GM20000 (cell line): ENCODE data around the gene GTF2IRD1.

Experiments
- DNase-seq: peaks from one replicate; pipeline ENCODE4 v3.0.0; 2012; ENCODE audit warnings: low spot score
- CTCF ChIP-seq: IDR thresholded peaks from 2 replicates; pipeline ENCODE4 v1.5.1; 2012; ENCODE audit warnings: mild to moderate bottlenecking, control low read depth; ENCODE audit errors: extremely low read depth, missing control alignments

GTF2IRD1 gene

GRCh38 chr7:74572301-74572979 is 118.7 kb downstream of the GTF2IRD1 start:
- no peak for DNase-seq

DNA sequence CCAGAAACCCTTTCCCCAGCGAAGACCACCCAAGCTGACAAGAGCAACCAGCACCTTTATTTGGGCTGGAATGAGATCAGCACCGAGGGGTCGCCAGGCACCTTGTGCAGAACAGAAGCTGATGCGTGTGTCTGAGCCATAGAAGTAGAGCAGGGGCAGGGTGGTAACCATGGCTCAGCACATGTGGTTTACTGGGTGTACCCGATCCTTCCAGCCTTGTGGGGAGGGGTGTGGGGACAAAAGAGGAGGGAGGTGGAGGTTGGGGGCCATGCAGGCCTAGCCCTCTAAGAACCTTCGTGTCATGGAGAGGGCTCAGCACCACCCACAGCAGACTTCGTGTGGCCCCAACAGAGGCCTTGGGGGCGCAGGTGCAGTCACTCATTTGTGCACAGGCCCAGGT is 119.8 kb downstream of the GTF2IRD1 start:
- TF ChIP-seq CTCF = no peak
- no peak for DNase-seq

More at GRCh38 chr7:74572301-74572979, 118.7 kb downstream of the GTF2IRD1 start:
- TF ChIP-seq CTCF = no peak

DNA sequence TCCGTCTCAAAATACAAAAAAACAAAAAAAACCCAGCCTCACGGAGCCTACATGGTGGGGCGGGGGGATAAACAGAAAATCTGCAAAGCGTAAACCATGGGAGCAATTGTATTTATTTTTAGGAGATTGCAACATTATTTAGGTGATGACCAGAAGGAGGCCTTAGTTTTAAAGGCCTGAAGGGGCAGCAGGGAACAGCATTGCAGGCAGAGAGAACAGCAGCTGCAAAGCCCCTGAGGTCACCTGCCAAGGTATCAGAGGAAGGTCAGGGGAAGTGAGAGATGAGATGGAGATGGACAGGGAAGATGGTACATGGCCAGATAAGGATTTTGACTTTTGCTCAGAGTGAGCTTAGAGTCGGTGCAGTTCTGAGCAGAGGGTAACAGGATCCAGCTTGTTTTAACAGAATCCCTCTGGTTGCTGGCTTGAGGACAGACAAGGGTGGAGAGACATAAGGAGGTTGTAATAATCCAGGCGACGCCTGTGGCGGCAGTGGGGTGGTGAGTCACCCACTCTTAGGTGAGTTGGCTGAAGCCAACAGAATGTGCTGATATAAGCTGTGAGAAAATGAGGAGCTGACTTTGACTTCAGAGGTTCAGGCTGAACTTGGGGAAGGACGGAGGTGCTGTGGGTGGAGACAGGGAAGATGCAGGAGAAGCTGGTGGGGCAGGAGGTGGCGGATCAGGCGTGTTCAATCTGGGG is 121.5 kb downstream of the GTF2IRD1 start:
- TF ChIP-seq CTCF = no peak

DNA sequence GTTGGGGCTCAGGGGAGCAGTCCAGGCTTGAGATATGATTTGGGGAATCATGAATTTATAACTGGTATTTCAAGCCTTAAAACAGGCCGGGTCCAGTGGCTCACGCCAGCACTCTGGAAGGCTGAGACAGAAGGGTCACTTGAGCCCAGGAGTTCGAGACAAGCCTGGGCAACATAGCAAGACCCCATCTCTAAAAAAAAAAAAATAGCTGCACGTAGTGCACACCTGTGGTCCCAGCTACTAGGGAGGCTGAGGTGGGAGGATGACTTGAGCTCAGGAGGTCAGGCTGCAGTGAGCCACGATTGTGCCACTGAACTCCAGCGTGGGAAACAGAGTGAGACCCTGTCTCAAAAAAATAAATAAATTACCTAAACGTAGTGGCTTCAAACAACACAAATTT is 122.1 kb downstream of the GTF2IRD1 start:
- TF ChIP-seq CTCF = no peak
- no peak for DNase-seq

More for the DNA sequence above, 121.5 kb downstream of the GTF2IRD1 start:
- no peak for DNase-seq

DNA sequence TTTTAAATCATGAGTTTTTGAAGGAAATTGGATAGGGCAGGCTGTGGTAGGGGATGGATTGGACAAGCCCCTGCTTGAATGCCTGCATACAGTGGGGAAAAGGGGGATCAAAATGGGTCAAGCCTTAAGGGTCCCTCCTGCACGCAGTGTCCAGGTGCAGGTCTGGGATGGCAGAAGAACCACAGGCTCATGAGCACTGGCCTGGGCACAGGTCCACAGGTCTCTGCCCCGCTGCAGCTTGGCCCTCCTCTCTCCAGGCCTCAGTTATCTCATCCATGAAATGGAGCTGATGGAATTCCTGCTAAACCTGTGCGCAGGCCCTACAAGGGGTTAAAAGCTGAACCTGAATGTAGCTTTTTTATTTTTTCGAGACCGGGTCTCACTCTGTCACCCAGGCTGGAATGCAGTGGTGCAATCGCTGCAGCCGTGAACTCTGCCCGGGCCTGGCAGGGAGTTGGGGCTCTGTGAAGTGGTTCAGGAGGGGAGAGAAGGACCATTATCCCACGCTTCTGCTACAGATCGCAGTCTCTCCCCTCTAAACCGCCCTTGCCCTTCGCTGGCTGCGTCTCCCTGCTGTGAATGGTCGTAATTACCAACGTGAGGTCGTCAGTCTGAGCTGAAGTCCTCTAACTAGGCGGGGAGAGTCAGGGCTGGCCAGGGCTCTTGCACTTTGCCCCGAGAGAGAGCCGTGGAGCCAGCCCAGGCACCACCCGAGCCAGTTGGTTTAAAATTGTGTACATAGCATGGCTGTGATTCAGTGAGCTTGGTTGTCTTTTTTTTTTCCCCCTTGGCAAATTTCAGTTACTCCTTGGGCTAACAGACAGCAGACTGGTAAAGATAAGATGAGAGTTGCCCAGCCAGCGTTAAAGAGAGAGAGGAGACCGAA is 126.3 kb downstream of the GTF2IRD1 start:
- no peak for DNase-seq
- no peak for TF ChIP-seq CTCF

- no peak for TF ChIP-seq CTCF
- no peak for DNase-seq
These were observed 128.3 kb downstream of the GTF2IRD1 start for GRCh38 chr7:74581916-74582440.
